Psoas muscle (tissue), 8 donors: ENCODE measurements around the gene ERLIN1. TPM values are rescaled to one million over a fixed set of nuclear protein-coding genes. Genes with fewer than 3 reads are reported as not detected.

Experiments used
- ATAC-seq, 4 donors: fragments of 200-7000 bp; cut with Tn5 transposase; one replicate each; pipeline ENCODE4 v1.9.1; 2020; ENCODE audit warnings: moderate library complexity in 3 of 4, mild to moderate bottlenecking in 2 of 4
- DNase-seq, 2 donors: peaks; one replicate each; pipeline ENCODE4 v3.0.0-alpha.2; 2020
- H3K27ac ChIP-seq: fragments of 200-600 bp; one replicate; pipeline ENCODE4 v1.8.0; 2022
- H3K27me3 ChIP-seq, 3 donors: fragments of 200-600 bp in 1 of 3; one replicate each; pipeline versions ENCODE4 v1.6.1 to v1.8.0; 2013 to 2022; ENCODE audit warnings: low read length in 2 of 3, mild to moderate bottlenecking in 2 of 3, moderate library complexity in 1 of 3; ENCODE audit not compliant: insufficient read depth in 3 of 3
- H3K36me3 ChIP-seq, 2 donors: fragments of 200-600 bp in 1 of 2; one replicate each; pipeline versions ENCODE4 v1.6.1 to v1.8.0; 2013 to 2022; ENCODE audit warnings: low read depth in 1 of 2, mild to moderate bottlenecking in 1 of 2, moderate library complexity in 1 of 2; ENCODE audit not compliant: insufficient read depth in 1 of 2
- H3K4me1 ChIP-seq: fragments of 200-600 bp; one replicate; pipeline ENCODE4 v1.8.0; 2022
- H3K4me3 ChIP-seq: fragments of 200-600 bp; one replicate; pipeline ENCODE4 v1.8.0; 2022; ENCODE audit warnings: mild to moderate bottlenecking
- H3K9me3 ChIP-seq: fragments of 200-600 bp; one replicate; pipeline ENCODE4 v1.8.0; 2022
- WGBS, 3 donors: extraction: QIAGEN DNeasy Blood & Tissue Kit; methylation state at CpG; one replicate each; pipeline versions ENCODE4 v1.1.6 to v1.1.7; 2013; 5-methylcytosine and 5-hydroxymethylcytosine counted together
- intact Hi-C, 2 donors: fragments of 100-400 bp; cut with DNase I; formaldehyde crosslinking; loops; one replicate each; pipeline versions ENCODE4 v1.11.0 to v1.14.2; 2022
- polyA plus RNA-seq, 3 donors: library from polyadenylated mRNA; stranded (reverse); fragments of 200-250 nt; gene quantifications; one replicate each; pipeline ENCODE4 v1.2.3, GENCODE V29; 2013
- total RNA-seq, 4 donors: library from RNA; stranded (reverse); fragmentation: NEBNext Ultra II Directional in 2 of 4; extraction: Animal tissue kit (Norgen Biotek cat#: 25700) in 2 of 4; gene quantifications; one replicate each; pipeline versions ENCODE4 v1.2.1 to v1.2.4, GENCODE V29; 2021 to 2023
- TF ChIP-seq, protein P1 (sequence below): fragments of 200-600 bp; IDR thresholded peaks from one replicate; pipeline ENCODE4 v1.8.0; 2022; ENCODE audit warnings: antibody characterized with exemption
- donor health status: healthy with polysubstance abuse.
- donor health status: DM: no; HTN: no; CAD: no; lungs with moderate emphysema.
- donor health status: Bipolar disorder and iron deficiency.
- donor health status: healthy.
- donor health status: DM: yes; HTN: yes; CAD: no.
- donor health status: DM: no; HTN: no; CAD: no.
- donor health status: DM: no; HTN: no; CAD: no.
- donor health status: DM: yes; HTN: yes; CAD: no.

ERLIN1 gene
- total and polyA plus RNA-seq, 7 donors, result 6.8 to 15.2 (median 11.5) TPM

DNA sequence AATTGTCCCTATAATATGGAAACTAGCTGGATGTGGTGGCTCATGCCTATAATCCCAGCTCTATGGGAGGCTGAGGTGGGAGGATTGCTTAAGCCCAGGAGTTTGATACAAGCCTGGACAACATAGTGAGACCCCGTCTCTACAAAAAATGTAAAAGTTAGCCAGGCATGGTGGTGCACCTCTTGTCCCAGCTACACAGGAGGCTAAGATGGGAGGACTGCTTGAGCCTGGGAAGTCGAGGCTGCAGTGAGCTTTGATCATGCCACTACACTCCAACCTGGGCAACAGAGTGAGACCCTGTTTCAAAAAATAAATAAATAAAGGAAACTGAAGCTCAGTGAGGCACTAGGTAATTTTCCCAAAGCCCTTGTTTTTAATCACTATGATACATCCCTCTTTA, 15.7 kb upstream of the ERLIN1 start:
- no peaks in the 10 kb centered on the region for H3K9me3 ChIP-seq
- H3K36me3 ChIP-seq, result peaks cover 13 to 100% of the 10 kb centered on the region in 2 donors
- H3K27ac ChIP-seq, result no peak overlapping the region
- WGBS, 3 donors, result 92 to 98% (median 98%) methylated on average over 2 of the region's 2 CpGs
- no peaks in the 10 kb centered on the region for H3K27me3 ChIP-seq
- TF ChIP-seq, protein P1, sequence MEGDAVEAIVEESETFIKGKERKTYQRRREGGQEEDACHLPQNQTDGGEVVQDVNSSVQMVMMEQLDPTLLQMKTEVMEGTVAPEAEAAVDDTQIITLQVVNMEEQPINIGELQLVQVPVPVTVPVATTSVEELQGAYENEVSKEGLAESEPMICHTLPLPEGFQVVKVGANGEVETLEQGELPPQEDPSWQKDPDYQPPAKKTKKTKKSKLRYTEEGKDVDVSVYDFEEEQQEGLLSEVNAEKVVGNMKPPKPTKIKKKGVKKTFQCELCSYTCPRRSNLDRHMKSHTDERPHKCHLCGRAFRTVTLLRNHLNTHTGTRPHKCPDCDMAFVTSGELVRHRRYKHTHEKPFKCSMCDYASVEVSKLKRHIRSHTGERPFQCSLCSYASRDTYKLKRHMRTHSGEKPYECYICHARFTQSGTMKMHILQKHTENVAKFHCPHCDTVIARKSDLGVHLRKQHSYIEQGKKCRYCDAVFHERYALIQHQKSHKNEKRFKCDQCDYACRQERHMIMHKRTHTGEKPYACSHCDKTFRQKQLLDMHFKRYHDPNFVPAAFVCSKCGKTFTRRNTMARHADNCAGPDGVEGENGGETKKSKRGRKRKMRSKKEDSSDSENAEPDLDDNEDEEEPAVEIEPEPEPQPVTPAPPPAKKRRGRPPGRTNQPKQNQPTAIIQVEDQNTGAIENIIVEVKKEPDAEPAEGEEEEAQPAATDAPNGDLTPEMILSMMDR, result no peak
- ATAC-seq, result no peak
- intact Hi-C loops, result loop anchor here in 1 of 2 donors (10.0 kb wide), 1 partner anchor 53 kb away; no protein-coding TSS in a partner anchor
- H3K4me1 ChIP-seq, result no peaks in the 10 kb centered on the region
- no peak overlapping the region for H3K4me3 ChIP-seq
- no peak for DNase-seq

DNA sequence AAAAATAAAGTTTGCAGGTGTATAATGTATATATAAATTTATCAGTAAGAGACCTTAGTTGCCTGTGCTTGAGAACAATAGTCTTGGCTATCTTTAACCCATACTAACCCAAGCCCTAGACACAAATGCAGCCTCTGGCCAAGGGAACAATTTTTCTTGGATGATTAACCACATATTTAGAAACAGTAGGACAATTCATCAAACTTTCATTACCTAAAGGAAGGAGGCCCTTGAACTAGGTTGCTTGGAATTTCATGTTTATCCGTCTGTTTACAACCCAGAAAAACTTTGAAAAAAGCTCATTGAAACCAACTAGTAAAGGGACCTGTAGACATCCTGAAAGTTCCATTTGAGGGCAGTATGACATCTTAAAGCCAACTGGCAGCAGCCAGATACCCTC, 8.9 kb upstream of the ERLIN1 start:
- 89 to 100% (median 94%) methylated on average over 1 of the region's 1 CpG for whole genome bisulfite sequencing, 3 donors
- peaks cover 0 to 100% of the 10 kb centered on the region in 2 donors for H3K36me3 ChIP-seq
- no peak overlapping the region for H3K4me3 ChIP-seq
- no peaks in the 10 kb centered on the region for H3K27me3 ChIP-seq
- no peaks in the 10 kb centered on the region for H3K9me3 ChIP-seq
- ATAC-seq (no peak), DNase-seq (no peak)
- TF ChIP-seq, protein P1, result no peak
- no peak overlapping the region for H3K27ac ChIP-seq
- intact Hi-C loops, result no loop called here
- H3K4me1 ChIP-seq, result no peaks in the 10 kb centered on the region

DNA sequence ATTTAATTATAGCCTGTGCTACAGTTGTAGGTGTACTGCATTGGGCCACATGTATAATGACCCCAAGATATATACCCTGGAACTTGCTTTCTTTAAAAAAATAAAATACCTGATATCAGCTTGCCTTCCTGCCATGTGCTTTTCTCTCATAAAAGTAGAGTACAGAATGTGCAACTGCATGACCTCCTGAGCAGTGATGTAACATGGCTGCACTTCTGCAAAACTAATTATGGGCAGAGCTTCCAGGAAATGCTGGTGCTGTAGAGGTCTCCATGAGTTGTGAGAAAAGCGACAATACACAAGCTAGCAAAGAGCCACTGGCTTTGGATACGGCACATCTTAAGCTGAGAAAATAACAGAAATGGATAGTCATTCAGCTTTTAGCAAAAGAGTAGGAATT, 6.5 kb upstream of the ERLIN1 start:
- WGBS, 3 donors, result 62 to 71% (median 68%) methylated on average over 2 of the region's 2 CpGs
- TF ChIP-seq, protein P1, result no peak
- no peak overlapping the region for H3K4me3 ChIP-seq
- H3K9me3 ChIP-seq, result no peaks in the 10 kb centered on the region
- H3K4me1 ChIP-seq, result peaks cover 9% of the 10 kb centered on the region
- H3K27ac ChIP-seq, result peak overlapping the region; percentile 46
- H3K27me3 ChIP-seq, result no peaks in the 10 kb centered on the region
- intact Hi-C loops, result no loop called here
- peaks cover 0 to 91% of the 10 kb centered on the region in 2 donors for H3K36me3 ChIP-seq
- no peak for DNase-seq
- ATAC-seq, result peak in 1 of 4 donors; percentile 68

DNA sequence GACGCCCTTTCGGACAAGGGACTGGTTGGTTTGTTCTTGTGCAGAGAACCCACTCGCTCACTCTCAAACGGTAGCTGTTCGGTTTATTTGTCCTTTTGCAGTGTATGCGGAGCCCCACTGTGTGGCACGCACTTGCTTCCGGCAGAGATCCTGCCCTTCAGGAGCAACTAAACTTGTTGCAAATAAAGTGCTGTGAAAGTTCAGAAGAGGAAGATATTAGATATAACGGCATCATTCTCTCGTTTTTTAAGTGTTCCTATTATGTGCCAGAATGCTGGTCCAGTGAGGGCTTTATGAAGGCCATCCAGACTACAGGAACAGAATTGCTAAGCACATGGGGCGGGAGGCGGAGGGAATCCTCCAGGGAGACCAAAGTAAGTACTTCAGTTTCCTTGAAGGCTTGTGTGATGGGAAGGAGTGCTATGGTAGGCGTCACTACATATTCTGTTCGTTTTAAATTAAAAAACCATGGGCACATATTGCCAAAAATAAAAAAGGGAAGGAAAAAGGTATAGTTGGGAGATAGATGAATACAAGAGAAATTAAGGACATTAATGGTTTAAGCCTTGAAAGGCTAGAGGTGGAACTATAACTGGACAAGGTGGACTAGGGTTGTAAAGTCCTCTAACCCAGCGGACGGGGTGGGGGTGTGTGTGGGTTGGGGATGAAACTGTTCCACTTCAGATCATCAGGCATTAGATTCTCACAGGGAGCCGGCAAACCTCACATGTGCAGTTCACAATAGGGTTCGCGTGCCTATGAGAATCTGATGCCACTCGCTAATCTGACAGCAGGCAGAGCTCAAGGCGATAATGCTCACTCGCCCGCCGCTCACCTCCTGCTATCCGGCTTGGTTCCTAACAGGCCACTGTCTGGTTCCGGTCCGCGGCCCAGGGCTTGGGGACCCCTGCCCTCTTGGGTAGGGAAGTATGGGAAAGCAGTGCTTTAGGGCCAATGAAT, 704 bp upstream of the ERLIN1 start:
- H3K27me3 ChIP-seq, result no peaks in the 10 kb centered on the region
- H3K4me1 ChIP-seq, result peaks cover 26% of the 10 kb centered on the region
- TF ChIP-seq, protein P1, result no peak
- peak; percentile 44 to 64 for DNase-seq
- intact Hi-C loops, result loop anchor here in 1 of 2 donors (5.0 kb wide), 1 partner anchor 81 kb away; the partner anchor contains the start of gene CWF19L1
- peaks cover 0 to 55% of the 10 kb centered on the region in 2 donors for H3K36me3 ChIP-seq
- peak; percentile 22 to 61 (median 42) for ATAC-seq
- peak overlapping the region; percentile 93 for H3K27ac ChIP-seq
- H3K9me3 ChIP-seq, result no peaks in the 10 kb centered on the region
- WGBS, 3 donors, result 25 to 29% (median 28%) methylated on average over 28 of the region's 28 CpGs
- peak overlapping the region; percentile 93 for H3K4me3 ChIP-seq
